Measurements from ENCODE around the gene ATN1. TPM values are rescaled to one million over a fixed set of nuclear protein-coding genes. Genes with fewer than 3 reads are reported as not detected.

ATN1 gene
- total RNA-seq, 6 experiments from 2014 or later = 9.2 to 24.1 (median 16.8) TPM

GRCh38 chr12:6950811-6951540 is 23.2 kb downstream of the ATN1 start, which contains the start of gene PTPN6:
Gene PTPN6 (plus strand): TSS chr12:6951356. CDS start chr12:6951513, 157 bp downstream.
- Histone ChIP-seq H3K36me3 (no peaks in the 10 kb centered on the region), H3K27me3 (no peaks in the 10 kb centered on the region), H3K27ac (peak within 1 kb of the TSS; percentile 20 to 80 (median 77)), H3K4me1 (peaks cover 0 to 11% (median under 1%) of the 10 kb centered on the region in 4 donors), H3K4me3 (peak within 1 kb of the TSS; percentile 27 to 48 (median 31)), H3K9me3 (no peaks in the 10 kb centered on the region)
- ATAC-seq = peak; percentile 2 to 29 (median 6)
- TF ChIP-seq POLR2A (IDR thresholded peaks at IDR 0.05) = peak; percentile 45
- TF ChIP-seq CTCF (IDR thresholded peaks at IDR 0.05) = no peak
- peak; percentile 69 to 86 (median 75) for DNase-seq
- 40% methylated on average over 4 of the region's 25 CpGs for WGBS (ENCODE audit: insufficient coverage, low coverage, low lambda C conversion rate, missing lambda C conversion rate)
- intact Hi-C loops (cut with DNase I) = loop anchor here in 1 of 2 donors (10.0 kb wide), 1 partner anchor 144 kb away; the partner anchor contains the start of gene C1R

GRCh38 chr12:6951551-6952120 is 23.9 kb downstream of the ATN1 start:
- peak overlapping the region; percentile 10 to 48 (median 27) for H3K4me3 ChIP-seq
- intact Hi-C loops (cut with DNase I) = loop anchor here in 1 of 2 donors (10.0 kb wide), 1 partner anchor 143 kb away; the partner anchor contains the start of gene C1R
- ATAC-seq = no peak
- H3K27me3 ChIP-seq = no peaks in the 10 kb centered on the region
- peak; percentile 22 to 56 (median 49) for DNase-seq
- no peaks in the 10 kb centered on the region for H3K9me3 ChIP-seq
- 80% methylated on average over 2 of the region's 20 CpGs for WGBS (ENCODE audit: insufficient coverage, low coverage, low lambda C conversion rate, missing lambda C conversion rate)
- no peaks in the 10 kb centered on the region for H3K36me3 ChIP-seq
- TF ChIP-seq POLR2A (IDR thresholded peaks at IDR 0.05) (no peak), CTCF (IDR thresholded peaks at IDR 0.05) (no peak)
- peak overlapping the region; percentile 20 to 80 (median 77) for H3K27ac ChIP-seq
- H3K4me1 ChIP-seq = peaks cover 0 to 6% (median 0%) of the 10 kb centered on the region in 4 donors

- H3K27ac ChIP-seq = peak overlapping the region in 2 of 3 donors; percentile 77 to 80
- DNase-seq = peak in 2 of 3 donors; percentile 21 to 55
- intact Hi-C loops (cut with DNase I) = loop anchor here in 1 of 2 donors (10.0 kb wide), 1 partner anchor 143 kb away; the partner anchor contains the start of gene C1R
- WGBS (ENCODE audit: insufficient coverage, low coverage, low lambda C conversion rate, missing lambda C conversion rate) = 52% methylated on average over 11 of the region's 22 CpGs
- no peak for ATAC-seq
- H3K4me3 ChIP-seq = peak overlapping the region; percentile 27 to 48 (median 31)
- no peaks in the 10 kb centered on the region for H3K36me3 ChIP-seq
- TF ChIP-seq CTCF (IDR thresholded peaks at IDR 0.05) (no peak), POLR2A (IDR thresholded peaks at IDR 0.05) (no peak)
- H3K4me1 ChIP-seq = no peaks in the 10 kb centered on the region
- no peaks in the 10 kb centered on the region for H3K27me3 ChIP-seq
- H3K9me3 ChIP-seq = no peaks in the 10 kb centered on the region
Observed at GRCh38 chr12:6952121-6952862, 24.5 kb downstream of the ATN1 start.

GRCh38 chr12:6952863-6953441 is 25.2 kb downstream of the ATN1 start:
- Histone ChIP-seq H3K4me1 (no peaks in the 10 kb centered on the region), H3K4me3 (peak overlapping the region; percentile 27 to 48 (median 31))
- 48% methylated on average over 4 of the region's 15 CpGs for WGBS (ENCODE audit: insufficient coverage, low coverage, low lambda C conversion rate, missing lambda C conversion rate)

More at GRCh38 chr12:6952863-6953441, 25.2 kb downstream of the ATN1 start:
- no peak for ATAC-seq
- peak in 1 of 3 donors; percentile 32 for DNase-seq
- TF ChIP-seq POLR2A (IDR thresholded peaks at IDR 0.05) = no peak
- TF ChIP-seq CTCF (IDR thresholded peaks at IDR 0.05) = no peak
- H3K27ac ChIP-seq = peak overlapping the region; percentile 15 to 80 (median 77)
- H3K27me3 ChIP-seq = no peaks in the 10 kb centered on the region
- no peaks in the 10 kb centered on the region for H3K36me3 ChIP-seq
- intact Hi-C loops (cut with DNase I) = loop anchor here in 1 of 2 donors (10.0 kb wide), 1 partner anchor 142 kb away; the partner anchor contains the start of gene C1R
- H3K9me3 ChIP-seq = no peaks in the 10 kb centered on the region
